Loucy (cell line): ENCODE data around the gene C16orf96.

Source experiments
- H2AFZ ChIP-seq: fragments of 200-600 bp; sonication (generic); 2 replicates; pipeline ENCODE4 v1.6.0; 2016; ENCODE audit warnings: antibody characterized with exemption, mild to moderate bottlenecking, low read length, moderate library complexity
- H3F3A ChIP-seq: fragments of 200-600 bp; 2 replicates; pipeline ENCODE4 v1.6.0; 2016; ENCODE audit warnings: antibody characterized with exemption, low read depth, mild to moderate bottlenecking
- H3K27me3 ChIP-seq: fragments of 200-600 bp; sonication (generic); 2 replicates; pipeline ENCODE4 v1.6.1; 2014; ENCODE audit warnings: low read length, mild to moderate bottlenecking; ENCODE audit not compliant: insufficient read depth, poor library complexity, severe bottlenecking
- H3K36me3 ChIP-seq: fragments of 200-600 bp; sonication (generic); 2 replicates; pipeline ENCODE4 v1.6.1; 2016; ENCODE audit warnings: low read length; ENCODE audit not compliant: insufficient read depth
- H3K4me1 ChIP-seq: fragments of 200-600 bp; sonication (generic); 2 replicates; pipeline ENCODE4 v1.5.1; 2014; ENCODE audit warnings: low read length, mild to moderate bottlenecking; ENCODE audit not compliant: insufficient read depth, poor library complexity, severe bottlenecking
- H3K4me2 ChIP-seq: fragments of 200-600 bp; sonication (generic); 2 replicates; pipeline ENCODE4 v1.6.0; 2014; ENCODE audit warnings: antibody characterized with exemption, low read length, low read depth, mild to moderate bottlenecking; ENCODE audit not compliant: poor library complexity, severe bottlenecking
- H3K4me3 ChIP-seq: fragments of 200-600 bp; sonication (generic); 2 replicates; pipeline ENCODE4 v1.5.1; 2014; ENCODE audit warnings: low read length, mild to moderate bottlenecking, mixed read lengths; ENCODE audit not compliant: poor library complexity, severe bottlenecking
- H3K79me2 ChIP-seq: fragments of 200-600 bp; sonication (generic); 2 replicates; pipeline ENCODE4 v1.6.1; 2014; ENCODE audit warnings: low read length; ENCODE audit not compliant: insufficient read depth
- H3K9ac ChIP-seq: fragments of 200-600 bp; sonication (generic); 2 replicates; pipeline ENCODE4 v1.6.0; 2014; ENCODE audit warnings: mild to moderate bottlenecking, low read depth, low read length, moderate library complexity; ENCODE audit not compliant: poor library complexity, severe bottlenecking
- H3K9me2 ChIP-seq: fragments of 200-600 bp; sonication (generic); replicated peaks from 2 replicates; pipeline ENCODE4 v1.6.1; 2016; ENCODE audit warnings: low read depth, low read length, mixed read lengths
- H3K9me3 ChIP-seq: fragments of 200-600 bp; sonication (generic); 2 replicates; pipeline ENCODE4 v1.6.1; 2014; ENCODE audit warnings: mild to moderate bottlenecking, antibody characterized with exemption, low read length, low read depth; ENCODE audit not compliant: insufficient read depth
- H4K20me1 ChIP-seq: fragments of 200-600 bp; sonication (generic); 2 replicates; pipeline ENCODE4 v1.6.0; 2014; ENCODE audit warnings: antibody characterized with exemption, low read length, mild to moderate bottlenecking; ENCODE audit not compliant: insufficient read depth, poor library complexity, severe bottlenecking
- EZH2phosphoT487 ChIP-seq: fragments of 200-600 bp; IDR thresholded peaks from 2 replicates; pipeline ENCODE4 v1.6.1; 2018; ENCODE audit warnings: antibody characterized with exemption, mild to moderate bottlenecking, moderate library complexity, borderline replicate concordance
- TF ChIP-seq, protein P1 (sequence below): fragments of 200-600 bp; sonication (generic); conservative IDR thresholded peaks from 2 replicates; pipeline ENCODE4 v1.5.1; 2014; ENCODE audit warnings: mild to moderate bottlenecking, antibody characterized with exemption, low read length

C16orf96 gene

DNA sequence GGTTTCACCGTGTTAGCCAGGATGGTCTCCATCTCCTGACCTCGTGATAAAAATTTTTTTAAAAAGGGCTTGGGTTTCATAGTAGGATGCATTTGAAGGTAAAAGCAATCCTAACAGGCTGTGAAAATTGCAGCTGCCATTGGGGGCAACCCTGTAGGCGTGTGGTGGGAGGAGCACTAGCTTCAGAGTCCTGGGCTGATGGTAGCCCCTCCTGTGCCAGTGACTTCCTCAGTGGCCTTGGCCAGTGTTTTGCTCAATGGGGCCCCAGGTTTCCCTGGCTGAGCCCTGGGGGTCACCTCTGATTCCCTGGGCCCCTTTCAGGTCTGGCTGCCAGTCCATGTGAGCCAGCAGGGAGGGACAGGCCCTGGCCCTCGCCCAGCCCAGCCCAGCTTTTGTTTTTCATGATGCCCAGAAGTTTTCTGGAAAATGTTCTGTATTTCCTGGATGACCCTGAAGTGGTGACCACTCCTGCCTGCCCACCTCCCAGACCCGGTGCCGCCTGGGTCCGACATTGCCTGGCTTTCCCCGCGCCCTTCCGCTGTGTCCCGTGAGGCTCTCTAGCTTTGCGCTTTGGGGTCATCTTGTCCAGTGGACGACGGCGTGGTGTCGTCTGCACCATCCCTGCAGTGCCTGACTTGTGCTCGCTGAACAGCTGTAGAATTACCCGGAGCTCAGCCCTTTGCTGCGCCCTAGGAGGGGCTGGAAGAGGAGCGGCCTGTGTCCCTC is 77.9 kb downstream of the C16orf96 start:
- H3K36me3 ChIP-seq = no peaks in the 10 kb centered on the region
- no peak overlapping the region for H3K4me3 ChIP-seq
- no peaks in the 10 kb centered on the region for H3F3A ChIP-seq
- H3K9ac ChIP-seq = no peak overlapping the region
- TF ChIP-seq, protein P1, sequence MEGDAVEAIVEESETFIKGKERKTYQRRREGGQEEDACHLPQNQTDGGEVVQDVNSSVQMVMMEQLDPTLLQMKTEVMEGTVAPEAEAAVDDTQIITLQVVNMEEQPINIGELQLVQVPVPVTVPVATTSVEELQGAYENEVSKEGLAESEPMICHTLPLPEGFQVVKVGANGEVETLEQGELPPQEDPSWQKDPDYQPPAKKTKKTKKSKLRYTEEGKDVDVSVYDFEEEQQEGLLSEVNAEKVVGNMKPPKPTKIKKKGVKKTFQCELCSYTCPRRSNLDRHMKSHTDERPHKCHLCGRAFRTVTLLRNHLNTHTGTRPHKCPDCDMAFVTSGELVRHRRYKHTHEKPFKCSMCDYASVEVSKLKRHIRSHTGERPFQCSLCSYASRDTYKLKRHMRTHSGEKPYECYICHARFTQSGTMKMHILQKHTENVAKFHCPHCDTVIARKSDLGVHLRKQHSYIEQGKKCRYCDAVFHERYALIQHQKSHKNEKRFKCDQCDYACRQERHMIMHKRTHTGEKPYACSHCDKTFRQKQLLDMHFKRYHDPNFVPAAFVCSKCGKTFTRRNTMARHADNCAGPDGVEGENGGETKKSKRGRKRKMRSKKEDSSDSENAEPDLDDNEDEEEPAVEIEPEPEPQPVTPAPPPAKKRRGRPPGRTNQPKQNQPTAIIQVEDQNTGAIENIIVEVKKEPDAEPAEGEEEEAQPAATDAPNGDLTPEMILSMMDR = no peak
- TF ChIP-seq EZH2phosphoT487 = no peak
- no peaks in the 10 kb centered on the region for H3K4me1 ChIP-seq
- H3K79me2 ChIP-seq = peaks cover 23% of the 10 kb centered on the region; the same call in 1 of the 2 replicates
- H3K4me2 ChIP-seq = no peak overlapping the region
- no peaks in the 10 kb centered on the region for H3K9me3 ChIP-seq
- peaks cover 2% of the 10 kb centered on the region for H4K20me1 ChIP-seq
- no peak overlapping the region for H2AFZ ChIP-seq
- H3K27me3 ChIP-seq = no peaks in the 10 kb centered on the region
- H3K9me2 ChIP-seq = no peaks in the 10 kb centered on the region

DNA sequence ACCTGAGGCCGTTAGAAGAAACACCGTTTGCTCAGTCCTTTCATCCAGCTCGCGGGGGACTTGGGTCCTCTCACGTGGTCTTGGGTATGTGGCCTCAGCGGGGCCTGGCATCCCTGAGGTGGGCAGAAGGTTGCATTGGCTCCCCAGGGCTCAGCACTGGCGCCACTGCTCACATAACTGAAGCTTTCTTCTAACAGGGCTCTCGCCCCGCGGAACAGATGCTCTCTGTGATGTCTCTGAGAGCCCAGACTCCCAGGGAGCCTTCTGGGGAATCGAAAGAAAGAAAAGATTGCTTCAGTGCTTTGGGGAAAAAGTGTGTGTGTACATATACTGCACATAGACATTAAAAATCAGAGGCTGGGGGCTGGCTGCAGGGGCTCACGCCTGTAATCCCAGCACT is 78.6 kb downstream of the C16orf96 start:
- Histone ChIP-seq H3K4me1 (no peaks in the 10 kb centered on the region), H3K27me3 (no peaks in the 10 kb centered on the region), H4K20me1 (peaks cover 2% of the 10 kb centered on the region), H3K9me2 (no peaks in the 10 kb centered on the region), H3K9ac (no peak overlapping the region), H3K4me3 (no peak overlapping the region), H3F3A (no peaks in the 10 kb centered on the region), H3K9me3 (no peaks in the 10 kb centered on the region), H3K79me2 (peaks cover 21% of the 10 kb centered on the region; the same call in 1 of the 2 replicates), H3K36me3 (no peaks in the 10 kb centered on the region), H3K4me2 (no peak overlapping the region), H2AFZ (no peak overlapping the region)
- TF ChIP-seq, protein P1 = no peak
- no peak for TF ChIP-seq EZH2phosphoT487

DNA sequence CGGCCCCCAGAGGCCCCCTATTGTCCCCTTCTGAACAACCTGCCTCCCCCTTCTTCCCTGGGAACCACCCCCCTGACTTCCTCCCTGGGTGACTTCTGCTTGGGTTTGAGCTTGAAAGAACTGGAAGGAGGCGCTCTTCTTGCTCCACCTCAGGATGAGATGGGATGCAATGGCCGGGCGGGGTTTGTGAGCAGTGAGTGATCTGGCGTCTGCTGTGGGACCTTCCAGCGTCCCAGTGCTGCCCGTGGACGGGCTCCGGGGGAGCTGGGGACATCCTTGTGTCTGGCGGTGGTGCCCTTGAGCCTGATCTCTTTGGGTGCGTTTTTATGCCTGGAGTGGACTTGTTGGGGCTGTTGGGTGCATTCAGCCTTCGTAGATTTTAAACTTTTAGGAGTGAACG is 80.1 kb downstream of the C16orf96 start:
- H3K9me2 ChIP-seq = no peaks in the 10 kb centered on the region
- no peak overlapping the region for H3K4me2 ChIP-seq
- H3K9ac ChIP-seq = no peak overlapping the region
- H3K36me3 ChIP-seq = no peaks in the 10 kb centered on the region
- peaks cover 28% of the 10 kb centered on the region; the same call in 1 of the 2 replicates for H3K79me2 ChIP-seq
- no peaks in the 10 kb centered on the region for H3F3A ChIP-seq
- no peaks in the 10 kb centered on the region for H3K9me3 ChIP-seq
- no peaks in the 10 kb centered on the region for H3K4me1 ChIP-seq
- H2AFZ ChIP-seq = no peak overlapping the region
- H3K4me3 ChIP-seq = no peak overlapping the region
- no peak for TF ChIP-seq EZH2phosphoT487
- TF ChIP-seq, protein P1 = no peak
- H3K27me3 ChIP-seq = no peaks in the 10 kb centered on the region
- H4K20me1 ChIP-seq = peaks cover 2% of the 10 kb centered on the region
